Measurements from ENCODE around the gene ATP11A. TPM values are rescaled to one million over a fixed set of nuclear protein-coding genes. Genes with fewer than 3 reads are reported as not detected.

ATP11A gene
- total and polyA plus RNA-seq, 2 donors (not counting 3 experiments of a cell fraction or from before 2014, with no cell fraction given) = 16.5 to 88.1 TPM

DNA sequence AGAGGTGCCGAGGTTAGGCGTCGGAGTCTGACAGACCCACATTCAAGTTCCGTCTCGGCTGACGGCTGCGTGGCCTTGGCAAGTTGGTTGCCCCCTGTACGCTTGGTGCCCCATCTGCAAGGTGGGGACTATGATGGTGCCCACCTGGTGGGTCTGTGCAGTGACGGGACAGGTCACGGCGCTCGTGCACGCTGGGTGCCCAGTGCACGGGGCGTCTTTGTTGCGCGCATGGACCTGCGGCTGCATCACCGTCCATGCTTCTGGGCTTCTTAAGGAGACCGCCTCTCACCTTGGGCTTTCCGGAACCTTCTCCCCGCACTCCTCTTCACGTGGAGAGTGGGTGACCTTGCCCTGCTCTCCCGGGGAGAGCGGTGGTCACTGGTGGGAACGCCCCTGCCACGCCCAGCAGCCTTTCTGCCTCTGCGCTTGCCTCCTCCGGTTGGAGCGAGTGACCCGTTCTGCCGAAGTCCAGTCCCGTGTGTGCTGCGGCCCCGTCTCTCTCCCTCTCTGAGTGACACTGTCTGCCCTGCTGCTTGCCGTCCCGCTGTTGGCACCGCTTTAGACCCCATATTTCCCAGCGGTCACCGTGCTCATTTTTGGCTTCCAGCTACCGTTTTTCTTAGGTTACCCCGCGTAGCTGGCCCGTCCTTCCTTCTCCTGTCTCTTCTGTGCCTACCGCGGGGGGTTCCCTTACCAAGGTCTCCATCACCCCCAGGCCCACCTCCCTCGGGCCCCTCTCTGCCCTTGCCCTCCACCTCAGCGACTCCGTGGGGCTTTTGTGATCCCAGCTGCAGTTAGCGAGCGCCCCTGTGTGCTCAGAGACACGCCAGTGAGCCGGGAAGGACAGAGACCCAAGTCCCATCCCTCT lies 6.4 kb downstream of the ATP11A start:
- intact Hi-C loops (cut with micrococcal nuclease) (no loop called here), dilution Hi-C loops (cut with MboI; ENCODE audit: extremely low pct_ligation_motif_present, low sequenced_read_pairs) (no loop called here)
- Histone ChIP-seq H3K36me3 (ENCODE audit: control insufficient read depth in 2 of 2, extremely low read depth in 1 of 2, insufficient read depth in 2 of 2, low read length in 2 of 2) (peaks cover 0 to 2% of the 10 kb centered on the region in 2 experiments), H3K27me3 (ENCODE audit: control insufficient read depth in 2 of 2, insufficient read depth in 2 of 2, low read length in 2 of 2) (no peaks in the 10 kb centered on the region), H3K4me3 (replicated peaks in 1 of 3; ENCODE audit: insufficient read depth in 1 of 3, low read depth in 1 of 3, low read length in 3 of 3) (no peak overlapping the region), H3K9me1 (replicated peaks; ENCODE audit: control insufficient read depth, extremely low read depth, insufficient read depth, low read length) (no peaks in the 10 kb centered on the region), H4K20me1 (replicated peaks; ENCODE audit: control insufficient read depth, extremely low read depth, insufficient read depth, low read length) (no peaks in the 10 kb centered on the region), H3K27ac (ENCODE audit: insufficient read depth, low read depth, low read length) (no peak overlapping the region), H3K9ac (replicated peaks; ENCODE audit: extremely low read depth, insufficient read depth, low read length) (no peak overlapping the region), H2AFZ (ENCODE audit: low read depth, low read length) (no peak overlapping the region), H3K4me1 (ENCODE audit: control insufficient read depth, extremely low read depth, insufficient read depth, low read length) (peaks cover 15% of the 10 kb centered on the region), H3K9me3 (replicated peaks; ENCODE audit: control insufficient read depth, insufficient read depth, low read length) (no peaks in the 10 kb centered on the region), H3K79me2 (ENCODE audit: control insufficient read depth, insufficient read depth, low read length) (peaks cover 55% of the 10 kb centered on the region), H3K4me2 (ENCODE audit: insufficient read depth, low read length) (no peak overlapping the region)
- CTCF ChIA-PET = no interaction called here
- TF ChIP-seq MYC (IDR thresholded peaks at IDR 0.05; ENCODE audit: low read depth, low read length) (no peak), FOS (IDR thresholded peaks at IDR 0.05; ENCODE audit: borderline replicate concordance, insufficient read depth, low read length) (no peak), POLR2AphosphoS5 (IDR thresholded peaks at IDR 0.05; ENCODE audit: insufficient read depth, low read depth, low read length) (no peak)
- TF ChIP-seq, protein P1, sequence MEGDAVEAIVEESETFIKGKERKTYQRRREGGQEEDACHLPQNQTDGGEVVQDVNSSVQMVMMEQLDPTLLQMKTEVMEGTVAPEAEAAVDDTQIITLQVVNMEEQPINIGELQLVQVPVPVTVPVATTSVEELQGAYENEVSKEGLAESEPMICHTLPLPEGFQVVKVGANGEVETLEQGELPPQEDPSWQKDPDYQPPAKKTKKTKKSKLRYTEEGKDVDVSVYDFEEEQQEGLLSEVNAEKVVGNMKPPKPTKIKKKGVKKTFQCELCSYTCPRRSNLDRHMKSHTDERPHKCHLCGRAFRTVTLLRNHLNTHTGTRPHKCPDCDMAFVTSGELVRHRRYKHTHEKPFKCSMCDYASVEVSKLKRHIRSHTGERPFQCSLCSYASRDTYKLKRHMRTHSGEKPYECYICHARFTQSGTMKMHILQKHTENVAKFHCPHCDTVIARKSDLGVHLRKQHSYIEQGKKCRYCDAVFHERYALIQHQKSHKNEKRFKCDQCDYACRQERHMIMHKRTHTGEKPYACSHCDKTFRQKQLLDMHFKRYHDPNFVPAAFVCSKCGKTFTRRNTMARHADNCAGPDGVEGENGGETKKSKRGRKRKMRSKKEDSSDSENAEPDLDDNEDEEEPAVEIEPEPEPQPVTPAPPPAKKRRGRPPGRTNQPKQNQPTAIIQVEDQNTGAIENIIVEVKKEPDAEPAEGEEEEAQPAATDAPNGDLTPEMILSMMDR (IDR thresholded peaks at IDR 0.05; ENCODE audit: extremely low read depth in 1 of 2, insufficient read depth in 1 of 2, low read depth in 1 of 2, low read length in 2 of 2) = no peak
- TF ChIP-seq, protein P2, sequence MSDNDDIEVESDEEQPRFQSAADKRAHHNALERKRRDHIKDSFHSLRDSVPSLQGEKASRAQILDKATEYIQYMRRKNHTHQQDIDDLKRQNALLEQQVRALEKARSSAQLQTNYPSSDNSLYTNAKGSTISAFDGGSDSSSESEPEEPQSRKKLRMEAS (IDR thresholded peaks at IDR 0.05; ENCODE audit: insufficient read depth, insufficient read length) = no peak
- no TSS peak for BruUV-seq (replicated peaks)
- no peak for FAIRE-seq
- POLR2A ChIA-PET = no interaction called here
- no peak for DNase-seq (ENCODE audit: low read depth, low spot score)

All from endothelial cell of umbilical vein (primary cell).